ENCODE results near the gene LAIR1.

- no peak for TF ChIP-seq ZNF274 (IDR thresholded peaks at IDR 0.05; ENCODE audit: low read depth, low read length)
- no peak for TF ChIP-seq YY1 (IDR thresholded peaks at IDR 0.05; ENCODE audit: insufficient read depth, insufficient read length)
- TF ChIP-seq SUZ12 (IDR thresholded peaks at IDR 0.05; ENCODE audit: extremely low read depth, insufficient read depth, insufficient read length), result no peak
These were observed 40.9 kb upstream of the LAIR1 start for GRCh38 chr19:54405628-54406027.

Measured in NT2/D1 (cell line).